PFSK-1 (cell line): Measurements from ENCODE around the gene RBBP5.

Source experiments
- FOXP2 ChIP-seq: optimal IDR thresholded peaks from 2 replicates; pipeline ENCODE3; 2011; ENCODE audit warnings: borderline replicate concordance, control low read depth, inconsistent platforms; ENCODE audit not compliant: insufficient read depth; ENCODE audit errors: extremely low read length, extremely low read depth
- POLR2AphosphoS5 ChIP-seq: IDR thresholded peaks from 2 replicates; pipeline ENCODE4 v1.6.1; 2012; ENCODE audit warnings: low read depth, mild to moderate bottlenecking, control low read depth, low read length, moderate library complexity
- SIN3A ChIP-seq: IDR thresholded peaks from 2 replicates; pipeline ENCODE4 v1.6.1; 2012; ENCODE audit warnings: mild to moderate bottlenecking, low read length, moderate library complexity, borderline replicate concordance; ENCODE audit not compliant: insufficient read depth
- TAF1 ChIP-seq: IDR thresholded peaks from 2 replicates; pipeline ENCODE4 v1.6.1; 2012; ENCODE audit warnings: low read length, control low read depth, borderline replicate concordance; ENCODE audit not compliant: insufficient read depth
- TF ChIP-seq, protein P1 (sequence below), 2 experiments: IDR thresholded peaks; 2 replicates each; pipeline versions ENCODE4 v1.6.1 to v1.8.0; 2011 to 2012; ENCODE audit warnings: low read depth in 2 of 2, low read length in 2 of 2, control low read depth in 1 of 2, inconsistent platforms in 1 of 2, mild to moderate bottlenecking in 1 of 2, moderate library complexity in 1 of 2; ENCODE audit not compliant: insufficient read depth in 1 of 2

RBBP5 gene

DNA sequence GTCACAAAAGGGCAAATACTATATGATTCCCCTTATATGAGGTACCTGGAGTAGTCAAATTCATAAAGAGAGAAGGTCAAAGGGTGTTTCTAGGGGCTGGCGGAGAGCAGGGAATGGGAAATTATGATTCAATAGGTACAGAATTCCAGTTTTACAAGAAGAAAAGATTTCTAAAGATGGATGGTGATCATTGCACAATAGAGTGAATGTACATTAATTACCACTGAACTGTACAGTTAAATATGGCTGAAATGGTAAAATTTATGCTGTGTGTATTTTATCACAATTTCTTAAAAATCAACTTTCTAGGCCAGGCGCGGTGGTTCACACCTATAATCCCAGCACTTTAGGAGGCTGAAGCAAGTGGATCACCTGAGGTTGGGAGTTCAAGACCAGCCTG lies 19.4 kb downstream of the RBBP5 start:
- TF ChIP-seq, protein P1, sequence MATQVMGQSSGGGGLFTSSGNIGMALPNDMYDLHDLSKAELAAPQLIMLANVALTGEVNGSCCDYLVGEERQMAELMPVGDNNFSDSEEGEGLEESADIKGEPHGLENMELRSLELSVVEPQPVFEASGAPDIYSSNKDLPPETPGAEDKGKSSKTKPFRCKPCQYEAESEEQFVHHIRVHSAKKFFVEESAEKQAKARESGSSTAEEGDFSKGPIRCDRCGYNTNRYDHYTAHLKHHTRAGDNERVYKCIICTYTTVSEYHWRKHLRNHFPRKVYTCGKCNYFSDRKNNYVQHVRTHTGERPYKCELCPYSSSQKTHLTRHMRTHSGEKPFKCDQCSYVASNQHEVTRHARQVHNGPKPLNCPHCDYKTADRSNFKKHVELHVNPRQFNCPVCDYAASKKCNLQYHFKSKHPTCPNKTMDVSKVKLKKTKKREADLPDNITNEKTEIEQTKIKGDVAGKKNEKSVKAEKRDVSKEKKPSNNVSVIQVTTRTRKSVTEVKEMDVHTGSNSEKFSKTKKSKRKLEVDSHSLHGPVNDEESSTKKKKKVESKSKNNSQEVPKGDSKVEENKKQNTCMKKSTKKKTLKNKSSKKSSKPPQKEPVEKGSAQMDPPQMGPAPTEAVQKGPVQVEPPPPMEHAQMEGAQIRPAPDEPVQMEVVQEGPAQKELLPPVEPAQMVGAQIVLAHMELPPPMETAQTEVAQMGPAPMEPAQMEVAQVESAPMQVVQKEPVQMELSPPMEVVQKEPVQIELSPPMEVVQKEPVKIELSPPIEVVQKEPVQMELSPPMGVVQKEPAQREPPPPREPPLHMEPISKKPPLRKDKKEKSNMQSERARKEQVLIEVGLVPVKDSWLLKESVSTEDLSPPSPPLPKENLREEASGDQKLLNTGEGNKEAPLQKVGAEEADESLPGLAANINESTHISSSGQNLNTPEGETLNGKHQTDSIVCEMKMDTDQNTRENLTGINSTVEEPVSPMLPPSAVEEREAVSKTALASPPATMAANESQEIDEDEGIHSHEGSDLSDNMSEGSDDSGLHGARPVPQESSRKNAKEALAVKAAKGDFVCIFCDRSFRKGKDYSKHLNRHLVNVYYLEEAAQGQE (IDR thresholded peaks at IDR 0.05; ENCODE audit: insufficient read depth in 1 of 2, low read depth in 2 of 2, low read length in 2 of 2), result no peak
- no peak for TF ChIP-seq POLR2AphosphoS5
- no peak for TF ChIP-seq SIN3A
- TF ChIP-seq TAF1, result no peak
- no peak for TF ChIP-seq FOXP2

DNA sequence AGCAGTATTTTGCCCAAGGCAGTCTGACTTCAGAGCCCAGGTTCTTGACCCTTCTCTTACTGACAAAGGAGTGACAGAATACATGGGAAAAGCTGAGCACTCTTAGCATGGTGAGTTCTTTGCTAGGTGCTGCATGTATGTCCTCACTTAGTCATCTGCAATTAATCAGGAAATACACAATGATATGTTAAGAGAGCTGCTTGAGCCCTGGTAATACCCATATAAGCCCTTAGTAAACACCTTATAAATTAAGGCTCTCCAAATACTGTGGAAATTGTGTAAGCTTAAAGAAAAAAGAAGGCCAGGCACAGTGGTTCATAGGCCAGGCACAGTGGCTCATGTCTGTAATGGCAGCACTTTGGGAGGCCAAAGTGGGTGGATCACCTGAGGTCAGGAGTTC lies 23.5 kb downstream of the RBBP5 start:
- TF ChIP-seq TAF1 (no peak), SIN3A (no peak), POLR2AphosphoS5 (no peak), FOXP2 (no peak)
- TF ChIP-seq, protein P1 (IDR thresholded peaks at IDR 0.05; ENCODE audit: insufficient read depth in 1 of 2, low read depth in 2 of 2, low read length in 2 of 2), result no peak

DNA sequence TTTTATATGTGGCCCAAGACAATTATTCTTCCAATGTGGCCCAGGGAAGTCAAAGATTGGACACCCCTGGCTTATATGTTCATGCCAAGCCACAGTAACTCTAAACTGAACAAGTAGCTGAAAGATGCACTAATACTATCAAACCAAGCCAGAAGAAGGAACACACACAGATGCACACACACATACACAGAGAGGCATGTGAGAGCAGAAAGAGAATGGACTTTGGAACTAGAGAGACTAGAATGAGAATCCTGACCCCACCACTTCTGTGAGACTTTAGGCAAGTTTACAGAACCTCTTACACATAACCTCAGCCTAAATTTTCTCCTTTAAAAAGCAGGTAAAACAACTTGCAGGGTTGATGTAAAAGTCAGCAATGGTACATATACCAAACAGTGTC lies 26.4 kb downstream of the RBBP5 start:
- TF ChIP-seq, protein P1 (IDR thresholded peaks at IDR 0.05; ENCODE audit: insufficient read depth in 1 of 2, low read depth in 2 of 2, low read length in 2 of 2), result no peak
- no peak for TF ChIP-seq TAF1
- no peak for TF ChIP-seq SIN3A
- no peak for TF ChIP-seq POLR2AphosphoS5

DNA sequence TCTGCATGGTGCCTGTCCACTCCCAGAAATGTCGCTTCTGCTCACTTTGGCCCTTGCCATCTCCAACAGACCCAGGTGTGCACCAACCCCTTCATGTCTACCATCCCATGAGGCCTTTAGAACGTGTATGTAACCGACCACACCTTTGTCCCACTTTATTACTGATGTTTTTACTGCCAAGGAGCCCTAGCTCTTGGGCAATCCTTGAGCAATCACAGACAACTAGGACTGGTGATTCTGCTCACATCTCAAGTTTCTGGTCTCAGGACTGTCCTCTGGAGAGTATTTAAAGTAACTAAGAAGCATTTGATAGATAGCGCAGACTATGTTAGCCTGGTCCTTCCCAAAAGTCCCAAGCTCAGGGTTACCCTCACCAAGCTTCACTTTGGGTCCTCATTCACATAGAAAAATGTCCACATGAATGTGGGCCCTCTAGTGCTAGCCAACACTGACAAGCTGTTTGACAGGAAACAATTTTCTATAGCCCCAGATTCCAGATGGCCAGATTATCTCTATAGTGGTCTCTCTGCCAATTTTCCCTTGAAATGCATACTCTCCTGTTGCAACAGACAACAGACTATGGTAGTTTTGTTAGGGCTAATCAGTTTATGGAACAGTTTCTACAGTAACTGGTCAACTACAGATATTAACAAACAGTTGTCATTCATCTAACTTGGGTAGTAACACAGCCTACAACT lies 30.6 kb downstream of the RBBP5 start:
- TF ChIP-seq FOXP2 (no peak), TAF1 (no peak), SIN3A (no peak), POLR2AphosphoS5 (no peak)
- TF ChIP-seq, protein P1 (IDR thresholded peaks at IDR 0.05; ENCODE audit: insufficient read depth in 1 of 2, low read depth in 2 of 2, low read length in 2 of 2), result no peak
